Neural progenitor cell (in vitro differentiated cells): ENCODE results near the gene COL23A1. TPM values are rescaled to one million over a fixed set of nuclear protein-coding genes. Genes with fewer than 3 reads are reported as not detected.

Source experiments
- DNase-seq: peaks from one replicate; pipeline ENCODE4 v3.0.0-alpha.2; 2016; ENCODE audit warnings: low spot score
- H2AFZ ChIP-seq: fragments of 200-600 bp; sonication (generic); replicated peaks from 2 replicates; pipeline ENCODE4 v1.6.1; 2016; ENCODE audit warnings: antibody characterized with exemption
- H3F3A ChIP-seq: fragments of 200-600 bp; sonication (generic); 2 replicates; pipeline ENCODE4 v1.6.1; 2016; ENCODE audit warnings: antibody characterized with exemption, low read depth
- H3K27ac ChIP-seq: fragments of 200-600 bp; sonication (generic); 2 replicates; pipeline ENCODE4 v1.5.1; 2016; ENCODE audit warnings: mild to moderate bottlenecking
- H3K27me3 ChIP-seq: fragments of 200-600 bp; sonication (generic); 2 replicates; pipeline ENCODE4 v1.6.1; 2016; ENCODE audit warnings: mild to moderate bottlenecking, moderate library complexity
- H3K36me3 ChIP-seq: fragments of 200-600 bp; sonication (generic); 2 replicates; pipeline ENCODE4 v1.5.1; 2016
- H3K4me1 ChIP-seq: fragments of 200-600 bp; sonication (generic); 2 replicates; pipeline ENCODE4 v1.6.1; 2016; ENCODE audit warnings: mixed run types
- H3K4me2 ChIP-seq: fragments of 200-600 bp; sonication (generic); 2 replicates; pipeline ENCODE4 v1.6.1; 2016
- H3K4me3 ChIP-seq: fragments of 200-600 bp; sonication (generic); 2 replicates; pipeline ENCODE4 v1.5.1; 2016
- H3K79me2 ChIP-seq: fragments of 200-600 bp; sonication (generic); 2 replicates; pipeline ENCODE4 v1.6.1; 2016; ENCODE audit warnings: low read depth
- H3K9ac ChIP-seq: fragments of 200-600 bp; sonication (generic); 2 replicates; pipeline ENCODE4 v1.6.1; 2016
- H3K9me3 ChIP-seq: fragments of 200-600 bp; sonication (generic); 2 replicates; pipeline ENCODE4 v1.5.1; 2016; ENCODE audit warnings: low read depth
- H4K20me1 ChIP-seq: fragments of 200-600 bp; sonication (generic); 2 replicates; pipeline ENCODE4 v1.6.1; 2016; ENCODE audit warnings: low read depth
- H3K27ac Mint-ChIP-seq: 3 replicates; pipeline ENCODE4 v1.8.0; 2021; ENCODE audit warnings: mixed read lengths
- H3K27me3 Mint-ChIP-seq: 2 replicates; pipeline ENCODE4 v1.8.0; 2022; ENCODE audit warnings: low read depth, mild to moderate bottlenecking, inconsistent platforms, moderate library complexity, mixed read lengths; ENCODE audit not compliant: insufficient read depth
- H3K36me3 Mint-ChIP-seq: 3 replicates; pipeline ENCODE4 v1.8.0; 2021; ENCODE audit warnings: mixed read lengths
- H3K4me1 Mint-ChIP-seq: 3 replicates; pipeline ENCODE4 v1.8.0; 2021; ENCODE audit warnings: mixed read lengths
- H3K4me3 Mint-ChIP-seq: 3 replicates; pipeline ENCODE4 v1.8.0; 2021; ENCODE audit warnings: mild to moderate bottlenecking, moderate library complexity, mixed read lengths
- H3K9me3 Mint-ChIP-seq: 3 replicates; pipeline ENCODE4 v1.8.0; 2020; ENCODE audit warnings: mixed read lengths
- EZH2 ChIP-seq: fragments of 200-600 bp; sonication (generic); IDR thresholded peaks from 2 replicates; pipeline ENCODE4 v1.6.1; 2017; ENCODE audit warnings: antibody characterized with exemption, mild to moderate bottlenecking, moderate library complexity
- EZH2phosphoT487 ChIP-seq: fragments of 200-600 bp; sonication (generic); IDR thresholded peaks from 2 replicates; pipeline ENCODE4 v1.6.1; 2017; ENCODE audit warnings: antibody characterized with exemption
- total RNA-seq: library from RNA; depleted of rRNA; stranded (reverse); fragments of >200 nt; gene quantifications from 2 replicates; pipeline ENCODE4 v1.2.3, GENCODE V29; 2015; ENCODE audit warnings: low replicate concordance
- TF ChIP-seq, protein P1 (sequence below): fragments of 200-600 bp; sonication (generic); IDR thresholded peaks from 2 replicates; pipeline ENCODE4 v1.5.1; 2017; ENCODE audit warnings: antibody characterized with exemption, mild to moderate bottlenecking

COL23A1 gene
- total RNA-seq, 1 donor from 2014 or later: not detected

DNA sequence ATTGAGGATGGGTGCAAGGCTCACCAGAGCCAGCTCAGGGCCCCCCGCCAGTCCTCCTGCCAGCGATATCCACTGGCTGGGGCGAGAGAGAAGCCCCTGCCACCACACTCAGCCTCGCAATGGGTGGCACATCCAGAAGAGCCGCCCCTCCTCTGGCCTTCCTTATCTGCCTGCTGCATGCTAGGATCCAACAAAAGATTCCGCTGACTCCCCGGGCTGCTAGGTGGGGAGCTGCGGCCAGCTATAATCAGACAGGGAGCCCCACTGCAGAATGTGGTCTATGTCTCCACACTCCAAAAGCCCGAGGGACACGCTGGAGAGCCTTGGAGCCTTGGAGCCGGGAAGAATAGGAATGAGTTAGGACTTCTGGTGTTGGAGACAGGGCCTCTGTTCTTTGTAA, 32.8 kb downstream of the COL23A1 start:
- Histone ChIP-seq H3K27ac (no peak overlapping the region), H3F3A (no peaks in the 10 kb centered on the region), H4K20me1 (no peaks in the 10 kb centered on the region), H3K4me1 (no peaks in the 10 kb centered on the region), H3K4me3 (no peak overlapping the region), H3K4me2 (no peak overlapping the region), H3K9ac (no peak overlapping the region), H3K27me3 (peaks cover 67% of the 10 kb centered on the region), H3K9me3 (no peaks in the 10 kb centered on the region), H2AFZ (no peak overlapping the region), H3K36me3 (no peaks in the 10 kb centered on the region), H3K79me2 (no peaks in the 10 kb centered on the region)
- DNase-seq: no peak
- Mint-ChIP-seq H3K9me3 (peaks cover 8% of the 10 kb centered on the region), H3K36me3 (peaks cover 11% of the 10 kb centered on the region), H3K4me1 (peaks cover 35% of the 10 kb centered on the region), H3K4me3 (no peak overlapping the region), H3K27ac (no peak overlapping the region), H3K27me3 (peaks cover 5% of the 10 kb centered on the region)
- TF ChIP-seq EZH2 (no peak), EZH2phosphoT487 (no peak)
- TF ChIP-seq, protein P1, sequence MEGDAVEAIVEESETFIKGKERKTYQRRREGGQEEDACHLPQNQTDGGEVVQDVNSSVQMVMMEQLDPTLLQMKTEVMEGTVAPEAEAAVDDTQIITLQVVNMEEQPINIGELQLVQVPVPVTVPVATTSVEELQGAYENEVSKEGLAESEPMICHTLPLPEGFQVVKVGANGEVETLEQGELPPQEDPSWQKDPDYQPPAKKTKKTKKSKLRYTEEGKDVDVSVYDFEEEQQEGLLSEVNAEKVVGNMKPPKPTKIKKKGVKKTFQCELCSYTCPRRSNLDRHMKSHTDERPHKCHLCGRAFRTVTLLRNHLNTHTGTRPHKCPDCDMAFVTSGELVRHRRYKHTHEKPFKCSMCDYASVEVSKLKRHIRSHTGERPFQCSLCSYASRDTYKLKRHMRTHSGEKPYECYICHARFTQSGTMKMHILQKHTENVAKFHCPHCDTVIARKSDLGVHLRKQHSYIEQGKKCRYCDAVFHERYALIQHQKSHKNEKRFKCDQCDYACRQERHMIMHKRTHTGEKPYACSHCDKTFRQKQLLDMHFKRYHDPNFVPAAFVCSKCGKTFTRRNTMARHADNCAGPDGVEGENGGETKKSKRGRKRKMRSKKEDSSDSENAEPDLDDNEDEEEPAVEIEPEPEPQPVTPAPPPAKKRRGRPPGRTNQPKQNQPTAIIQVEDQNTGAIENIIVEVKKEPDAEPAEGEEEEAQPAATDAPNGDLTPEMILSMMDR: no peak

DNA sequence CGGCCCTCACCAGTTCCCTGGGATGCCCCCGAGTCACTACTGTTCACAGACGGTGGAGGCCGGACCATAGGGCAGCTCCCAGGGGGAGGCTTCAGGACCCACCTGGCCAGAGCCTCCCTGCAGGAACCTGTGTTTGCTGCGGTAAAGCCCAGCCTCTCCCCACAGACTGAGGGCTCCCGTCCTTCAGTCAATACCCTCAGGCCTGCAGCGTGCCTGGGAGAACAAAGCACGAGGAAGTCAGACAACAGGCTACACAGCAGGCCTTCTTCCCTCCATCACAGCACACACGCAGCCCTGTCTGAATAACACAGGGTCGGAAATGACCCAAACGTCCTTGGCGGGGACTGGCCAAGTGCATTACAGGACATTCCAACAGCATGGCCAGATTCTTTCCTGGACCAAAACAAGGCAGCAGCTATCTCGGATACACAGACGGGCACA, 34.4 kb downstream of the COL23A1 start:
- Mint-ChIP-seq H3K4me1 (peaks cover 34% of the 10 kb centered on the region), H3K27me3 (peaks cover 2% of the 10 kb centered on the region), H3K36me3 (peaks cover 9% of the 10 kb centered on the region), H3K9me3 (peaks cover 6% of the 10 kb centered on the region), H3K27ac (no peak overlapping the region), H3K4me3 (no peak overlapping the region)
- Histone ChIP-seq H4K20me1 (no peaks in the 10 kb centered on the region), H3K27ac (no peak overlapping the region), H3K4me3 (no peak overlapping the region), H3F3A (no peaks in the 10 kb centered on the region), H3K9me3 (no peaks in the 10 kb centered on the region), H2AFZ (no peak overlapping the region), H3K4me1 (no peaks in the 10 kb centered on the region), H3K79me2 (no peaks in the 10 kb centered on the region), H3K9ac (no peak overlapping the region), H3K36me3 (no peaks in the 10 kb centered on the region), H3K4me2 (no peak overlapping the region), H3K27me3 (peaks cover 73% of the 10 kb centered on the region)
- TF ChIP-seq EZH2 (no peak), EZH2phosphoT487 (no peak)
- TF ChIP-seq, protein P1: no peak
- peak; percentile 65 for DNase-seq

DNA sequence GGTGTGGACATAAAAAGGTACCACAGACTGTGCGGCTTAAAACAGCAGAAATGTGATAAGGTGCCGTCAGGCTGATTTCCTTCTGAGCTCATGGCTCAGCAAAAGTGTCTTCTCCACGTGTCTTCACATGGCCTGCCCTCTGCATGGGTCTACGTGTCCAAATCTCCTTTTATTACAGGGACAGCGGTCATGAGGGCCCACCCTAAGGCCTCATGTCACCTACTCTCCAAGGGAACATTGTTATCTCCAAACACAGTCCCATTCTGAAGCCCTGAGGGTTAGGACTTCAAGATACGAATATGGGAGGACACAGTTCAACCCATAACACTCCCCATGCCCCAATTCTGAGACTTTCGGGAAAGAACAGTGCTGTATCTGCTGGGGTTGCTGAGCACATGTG, 35.2 kb downstream of the COL23A1 start:
- Mint-ChIP-seq H3K27ac (no peak overlapping the region), H3K4me1 (peaks cover 29% of the 10 kb centered on the region), H3K4me3 (peak overlapping the region; percentile 57), H3K27me3 (peaks cover 2% of the 10 kb centered on the region), H3K9me3 (peaks cover 6% of the 10 kb centered on the region), H3K36me3 (peaks cover 6% of the 10 kb centered on the region)
- Histone ChIP-seq H3K4me2 (no peak overlapping the region), H4K20me1 (no peaks in the 10 kb centered on the region), H3K79me2 (no peaks in the 10 kb centered on the region), H3K27me3 (peaks cover 67% of the 10 kb centered on the region), H2AFZ (no peak overlapping the region), H3K9ac (no peak overlapping the region), H3F3A (no peaks in the 10 kb centered on the region), H3K36me3 (no peaks in the 10 kb centered on the region), H3K4me3 (no peak overlapping the region), H3K27ac (no peak overlapping the region), H3K4me1 (no peaks in the 10 kb centered on the region), H3K9me3 (no peaks in the 10 kb centered on the region)
- no peak for DNase-seq
- TF ChIP-seq EZH2: no peak
- TF ChIP-seq EZH2phosphoT487: no peak
- TF ChIP-seq, protein P1: no peak
